ENCODE measurements around the gene CHDH.

Gene CHDH

GRCh38 chr3:53806182-53807116, 39.8 kb downstream of the CHDH start:
- no peak for DNase-seq

DNA sequence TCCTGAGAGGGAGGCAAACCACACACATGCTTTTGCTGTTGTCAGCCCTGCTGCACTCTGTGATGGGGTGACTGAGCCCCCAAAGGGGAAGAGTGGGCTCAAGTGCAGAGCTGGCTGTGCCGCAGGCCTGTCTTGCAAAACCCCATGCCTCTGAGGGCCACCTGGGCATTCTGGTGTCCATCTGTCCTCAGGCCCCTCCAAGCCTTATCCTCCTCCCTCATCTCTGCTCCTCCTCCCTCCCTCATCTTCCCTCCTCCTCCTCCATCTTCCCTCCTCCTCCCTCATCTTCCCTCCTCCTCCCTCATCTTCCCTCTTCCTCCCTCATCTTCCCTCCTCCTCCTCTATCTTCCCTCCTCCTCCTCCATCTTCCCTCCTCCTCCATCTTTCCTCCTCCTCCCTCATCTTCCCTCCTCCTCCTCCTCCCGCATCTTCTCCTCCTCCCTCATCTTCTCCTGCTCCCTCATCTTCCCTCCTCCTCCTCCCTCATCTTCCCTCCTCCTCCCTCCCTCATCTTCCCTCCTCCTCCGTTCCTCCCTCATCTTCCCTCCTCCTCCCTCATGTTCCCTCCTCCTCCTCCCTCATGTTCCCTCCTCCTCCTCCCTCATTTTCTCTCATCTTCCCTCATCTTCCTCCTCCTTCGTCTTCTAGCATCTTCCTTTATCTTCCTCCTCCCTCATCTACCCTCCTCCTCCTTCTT, 40.6 kb downstream of the CHDH start:
- DNase-seq: no peak

DNA sequence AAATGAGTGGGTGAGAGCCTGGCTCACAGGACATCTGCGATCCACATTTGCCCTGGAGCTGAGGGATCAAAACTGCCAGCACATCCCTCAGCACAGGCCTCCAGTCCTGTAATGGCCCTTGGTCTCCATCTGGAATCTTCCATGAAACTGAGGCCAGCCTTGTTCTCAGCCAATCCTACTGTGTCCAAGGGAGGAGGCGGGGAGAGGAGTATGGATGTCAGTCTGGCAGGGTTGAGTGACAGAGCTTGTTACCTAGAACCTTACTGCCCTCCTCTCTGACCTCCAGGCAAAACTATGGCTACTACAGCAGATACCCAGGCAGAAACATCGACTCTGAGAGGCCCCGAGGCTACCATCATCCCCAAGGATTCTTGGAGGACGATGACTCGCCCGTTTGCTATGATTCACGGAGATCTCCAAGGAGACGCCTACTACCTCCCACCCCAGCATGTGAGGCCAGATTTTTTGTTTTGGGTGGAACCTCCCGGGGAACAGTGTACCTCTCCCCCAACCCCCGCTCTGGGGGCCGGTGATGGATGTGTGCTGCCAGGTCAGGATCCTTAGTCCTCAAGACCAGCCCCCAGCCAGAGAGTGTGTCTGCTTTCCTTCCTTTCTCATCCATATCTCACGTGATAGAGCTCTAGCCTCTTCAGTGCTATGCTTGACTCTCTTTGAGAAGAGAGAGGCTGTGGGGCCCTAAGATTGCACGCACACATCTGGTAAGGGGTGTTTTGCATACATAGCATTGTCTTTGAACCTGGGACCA, 41.3 kb downstream of the CHDH start:
- DNase-seq: no peak

GRCh38 chr3:53803816-53804695, 42.2 kb downstream of the CHDH start:
- DNase-seq: no peak

DNA sequence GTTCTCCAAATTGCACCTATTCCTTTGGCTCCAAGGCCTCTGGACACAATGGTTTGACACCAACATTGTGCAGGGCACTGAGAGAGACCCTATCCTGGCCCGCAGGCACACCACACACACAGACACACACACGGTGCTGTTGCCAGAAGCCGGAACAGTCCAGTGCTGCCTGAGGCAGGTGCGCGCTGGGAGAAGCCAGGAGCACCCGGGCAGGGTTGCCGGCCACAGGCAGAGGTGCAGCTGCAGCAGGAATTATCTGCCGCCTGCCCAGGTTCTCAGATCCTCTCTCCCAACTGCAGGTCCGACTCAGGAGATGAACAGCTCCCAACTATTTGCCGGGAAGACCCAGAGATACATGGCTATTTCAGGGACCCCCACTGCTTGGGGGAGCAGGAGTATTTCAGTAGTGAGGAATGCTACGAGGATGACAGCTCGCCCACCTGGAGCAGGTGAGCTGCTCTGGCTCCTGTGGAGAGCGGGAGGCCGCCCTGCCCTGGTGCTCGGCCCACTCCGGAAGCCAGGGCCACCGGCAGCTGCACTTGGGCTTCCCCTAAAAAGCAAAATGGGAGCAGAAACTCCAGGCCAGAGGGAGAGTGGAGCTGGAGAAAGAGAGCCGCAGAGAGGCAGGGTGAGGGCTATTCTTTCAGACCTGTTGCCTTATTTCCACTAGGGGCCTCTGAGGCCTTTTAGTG, 42.9 kb downstream of the CHDH start:
- DNase-seq: no peak

- DNase-seq: no peak
Measured at GRCh38 chr3:53802256-53802880, 43.9 kb downstream of the CHDH start.

DNA sequence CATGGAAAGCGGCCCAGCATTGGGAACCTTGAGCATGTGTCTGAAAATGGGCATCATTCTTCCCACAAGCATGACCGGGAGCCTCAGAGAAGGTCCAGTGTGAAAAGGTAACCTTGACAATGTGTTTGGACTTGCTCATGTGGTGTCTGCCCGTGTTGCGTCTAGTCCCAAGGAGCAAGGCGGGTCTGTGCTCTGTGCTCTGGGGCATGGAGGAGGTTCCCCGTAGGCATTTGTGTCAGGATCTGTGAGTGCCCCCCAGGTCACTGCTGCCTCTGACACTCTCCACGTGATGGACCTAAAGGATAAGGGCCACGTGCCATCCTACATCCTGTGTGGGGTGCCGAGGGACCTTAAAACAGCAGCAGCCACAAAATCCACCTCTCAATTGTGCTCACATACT, 44.9 kb downstream of the CHDH start:
- DNase-seq: no peak

DNA sequence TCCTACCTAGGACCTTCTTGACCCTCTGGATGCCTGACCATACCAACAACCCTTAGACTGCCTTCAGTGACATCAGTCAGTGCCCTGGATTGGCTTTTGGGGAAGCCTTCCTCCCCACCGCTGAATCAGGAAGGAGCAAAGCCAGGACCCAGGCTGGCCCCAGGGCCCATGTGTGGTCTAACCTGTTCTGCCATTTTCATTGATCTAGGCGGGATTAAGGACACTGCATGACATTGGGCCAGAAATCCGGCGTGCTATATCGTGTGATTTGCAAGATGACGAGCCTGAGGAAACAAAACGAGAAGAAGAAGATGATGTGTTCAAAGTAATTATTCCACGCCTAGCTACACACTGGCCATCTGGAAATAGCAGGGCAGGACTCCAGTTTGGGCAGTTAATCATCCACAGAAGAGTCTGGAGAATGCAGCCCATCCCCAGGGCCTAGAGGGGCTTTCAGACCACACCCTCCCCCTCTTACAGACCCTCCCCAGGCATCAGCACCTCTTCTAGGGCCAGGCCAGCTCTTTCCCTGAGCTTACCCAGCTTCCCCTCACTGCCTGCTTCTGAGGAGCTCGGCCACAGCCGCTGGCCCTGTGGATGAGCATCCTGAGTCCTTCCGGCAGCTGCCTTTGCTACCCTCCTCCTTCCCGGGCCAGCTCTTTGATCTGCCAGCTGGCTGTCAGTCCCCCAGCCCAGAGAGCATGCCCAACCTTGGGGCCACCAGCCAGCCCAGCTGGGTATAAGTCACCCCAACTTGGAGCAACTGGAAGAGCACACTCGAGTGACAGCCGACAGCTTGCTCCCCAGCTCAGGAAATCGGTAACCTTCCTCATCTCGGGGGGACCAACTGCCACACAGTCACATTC, 45.9 kb downstream of the CHDH start:
- no peak for DNase-seq

DNA sequence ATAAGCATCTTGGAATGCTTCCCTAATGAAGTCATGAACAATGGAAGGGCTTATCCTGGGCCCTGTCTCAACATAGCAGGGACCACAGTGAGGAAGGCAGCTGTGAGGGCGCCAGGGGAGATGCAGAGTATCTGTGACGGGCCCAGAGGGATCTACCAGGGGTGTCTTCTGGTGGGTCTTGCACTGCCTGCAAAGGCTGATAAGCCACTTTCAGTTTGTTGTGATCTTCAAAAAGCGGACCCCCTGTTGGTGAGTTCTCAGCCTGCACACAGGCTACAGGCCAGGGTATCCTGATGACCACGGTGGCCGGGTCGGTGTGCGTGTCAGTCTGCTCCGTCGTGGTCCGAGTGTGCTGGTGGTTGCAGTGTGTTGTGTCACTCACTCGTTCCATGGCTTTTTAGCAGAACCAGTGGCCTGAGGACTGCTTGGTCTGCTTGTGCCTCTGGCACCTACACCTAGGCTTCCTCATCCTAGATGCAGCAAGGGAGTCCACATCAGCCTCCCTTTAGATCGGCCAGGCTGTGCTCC, 46.8 kb downstream of the CHDH start:
- no peak for DNase-seq

DNA sequence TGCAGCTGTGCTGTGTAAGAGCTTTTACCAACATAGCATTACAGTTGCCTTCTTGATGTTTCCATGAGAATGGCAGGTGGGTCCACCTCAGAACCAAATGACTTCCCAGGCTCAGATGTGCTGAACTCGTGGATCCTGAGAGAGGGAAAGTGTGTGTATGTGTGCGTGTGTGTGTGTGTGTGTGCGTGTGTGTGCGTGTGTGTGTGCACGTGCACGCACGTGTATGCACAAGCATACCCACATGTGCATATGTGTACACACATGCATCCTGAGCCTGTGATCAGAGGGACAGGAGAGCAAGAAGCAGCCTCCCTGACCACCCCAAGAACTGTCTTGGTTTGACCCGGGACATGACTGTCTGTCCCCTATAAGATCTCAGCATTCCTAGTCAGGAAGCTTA, 48.1 kb downstream of the CHDH start:
- no peak for DNase-seq

DNA sequence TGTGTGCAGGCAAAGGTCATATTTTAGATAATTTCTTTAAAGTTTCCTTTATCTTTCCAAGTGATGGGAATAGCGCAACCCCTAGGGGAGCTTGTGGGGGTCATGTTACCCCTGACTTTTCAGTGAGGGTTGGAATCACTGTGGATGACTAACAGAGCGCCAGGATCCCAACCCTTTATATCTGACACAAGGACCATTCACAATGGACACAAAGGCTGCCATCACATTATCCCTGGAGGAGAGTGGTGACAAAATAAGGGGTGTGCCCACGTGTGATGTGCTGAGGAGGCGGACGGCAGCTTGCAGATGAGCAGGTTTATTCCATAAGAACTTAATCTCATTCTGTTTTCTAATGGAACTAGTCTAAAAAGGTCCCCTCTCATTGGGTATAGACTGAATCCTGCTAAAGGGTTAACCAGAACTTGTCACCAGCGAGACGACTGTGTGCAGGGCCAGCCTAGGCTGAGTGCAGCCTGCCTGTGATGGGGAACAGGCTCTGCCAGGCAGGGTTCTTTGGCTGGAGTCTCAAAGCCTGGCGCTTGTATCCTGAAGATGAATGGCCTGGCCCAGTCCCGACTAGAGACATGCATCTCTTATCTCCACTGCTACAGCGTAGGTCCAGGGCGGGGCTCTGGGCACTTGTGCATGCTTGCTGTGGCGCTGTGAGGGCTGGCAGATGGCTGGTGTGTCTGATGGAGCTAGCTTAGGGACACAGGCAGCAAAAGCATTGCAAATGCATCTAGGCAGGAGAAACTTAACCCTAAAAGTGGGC, 50.2 kb downstream of the CHDH start:
- no peak for DNase-seq

DNA sequence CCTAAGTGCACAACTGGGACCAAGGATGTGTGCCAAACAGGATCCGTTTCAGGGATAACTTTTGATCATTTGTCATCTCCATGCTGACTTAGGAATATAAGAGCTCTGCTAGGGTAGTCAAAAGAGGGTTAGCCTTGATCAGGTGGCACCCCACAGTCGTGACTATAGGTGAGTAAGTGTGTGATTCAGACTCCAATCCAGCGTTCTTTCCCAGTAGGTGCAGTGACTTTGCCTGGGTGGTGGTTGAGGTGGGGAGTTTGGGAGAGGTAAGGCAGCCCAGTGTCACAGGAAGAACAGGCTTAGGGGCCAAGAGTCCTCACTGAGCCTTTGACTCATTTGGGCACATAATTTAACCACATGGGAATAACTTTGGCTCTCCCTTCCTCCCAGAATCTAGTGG, 51.0 kb downstream of the CHDH start:
- DNase-seq: no peak

DNA sequence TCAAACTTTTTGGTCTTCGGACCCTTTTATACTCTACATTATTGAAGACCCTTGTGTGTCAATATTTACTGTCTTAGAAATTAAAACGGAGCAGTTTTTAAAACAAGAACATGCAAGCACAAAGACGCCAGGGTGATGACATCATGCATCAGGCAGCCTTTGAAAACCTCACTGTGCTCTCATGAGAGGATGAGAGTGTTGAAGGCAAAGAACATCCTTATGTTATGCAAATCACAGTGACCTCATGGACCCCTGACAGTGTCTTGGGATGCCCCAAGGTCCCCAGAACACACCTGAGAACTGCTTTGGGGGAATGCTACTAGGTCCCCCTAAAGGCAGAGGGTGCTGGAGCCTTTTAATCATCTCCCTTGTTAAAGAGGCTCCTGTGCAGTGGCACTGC, 51.6 kb downstream of the CHDH start:
- DNase-seq: no peak

- no peak for DNase-seq
Measured at GRCh38 chr3:53792866-53793265, 53.4 kb downstream of the CHDH start.

GRCh38 chr3:53791317-53791716, 54.9 kb downstream of the CHDH start:
- no peak for DNase-seq

- no peak for DNase-seq
Measured at GRCh38 chr3:53790470-53790869, 55.7 kb downstream of the CHDH start.

- DNase-seq: no peak
Measured at GRCh38 chr3:53789459-53789858, 56.8 kb downstream of the CHDH start.

GRCh38 chr3:53788038-53788437, 58.2 kb downstream of the CHDH start:
- DNase-seq: no peak

DNA sequence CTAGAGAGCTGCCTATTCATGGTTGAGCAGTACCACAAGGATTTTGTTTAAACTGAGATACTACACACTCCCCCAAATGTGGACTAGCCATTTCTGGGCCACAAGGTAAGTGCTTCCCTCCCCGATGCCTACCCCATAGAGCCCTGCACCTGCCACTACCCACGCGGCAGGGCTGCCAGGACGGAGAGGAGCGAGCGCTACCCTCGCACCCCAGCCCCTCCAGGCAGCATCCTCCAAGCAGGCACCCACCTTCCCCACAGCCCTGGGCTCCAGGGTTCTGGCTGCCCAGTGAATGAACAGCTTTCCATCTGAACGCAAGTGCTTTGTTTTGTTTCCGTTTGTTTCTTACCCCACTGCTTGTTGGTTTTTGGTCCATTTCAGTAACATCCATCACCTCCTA, 59.2 kb downstream of the CHDH start:
- DNase-seq: no peak

Data from bone marrow (tissue), 2 donors.